Fibroblast of the aortic adventitia (primary cell): ENCODE results near the gene CD52. TPM values are rescaled to one million over a fixed set of nuclear protein-coding genes. Genes with fewer than 3 reads are reported as not detected.
A peak's percentile ranks its signal among the peaks of the same experiment; 100 is the strongest.

ENCODE experiments used
- DNase-seq: peaks from one replicate; pipeline ENCODE4 v3.0.0-alpha.2; 2010; ENCODE audit warnings: low read depth
- H3K4me3 ChIP-seq: 2 replicates; pipeline ENCODE4 v1.5.1; 2011; ENCODE audit warnings: low read depth, mild to moderate bottlenecking, control low read depth, low read length, moderate library complexity
- total RNA-seq: library from RNA; depleted of rRNA; stranded (reverse); fragments of >200 nt; gene quantifications from 2 replicates; pipeline ENCODE4 v1.2.3, GENCODE V29; 2012; ENCODE audit warnings: low replicate concordance
- TF ChIP-seq, protein P1 (sequence below): IDR thresholded peaks from 2 replicates; pipeline ENCODE4 v1.5.1; 2011; ENCODE audit warnings: mild to moderate bottlenecking, low read length, control low read depth, inconsistent platforms; ENCODE audit not compliant: insufficient read depth

CD52 gene
- total RNA-seq, 1 donor: not detected

- TF ChIP-seq, protein P1, sequence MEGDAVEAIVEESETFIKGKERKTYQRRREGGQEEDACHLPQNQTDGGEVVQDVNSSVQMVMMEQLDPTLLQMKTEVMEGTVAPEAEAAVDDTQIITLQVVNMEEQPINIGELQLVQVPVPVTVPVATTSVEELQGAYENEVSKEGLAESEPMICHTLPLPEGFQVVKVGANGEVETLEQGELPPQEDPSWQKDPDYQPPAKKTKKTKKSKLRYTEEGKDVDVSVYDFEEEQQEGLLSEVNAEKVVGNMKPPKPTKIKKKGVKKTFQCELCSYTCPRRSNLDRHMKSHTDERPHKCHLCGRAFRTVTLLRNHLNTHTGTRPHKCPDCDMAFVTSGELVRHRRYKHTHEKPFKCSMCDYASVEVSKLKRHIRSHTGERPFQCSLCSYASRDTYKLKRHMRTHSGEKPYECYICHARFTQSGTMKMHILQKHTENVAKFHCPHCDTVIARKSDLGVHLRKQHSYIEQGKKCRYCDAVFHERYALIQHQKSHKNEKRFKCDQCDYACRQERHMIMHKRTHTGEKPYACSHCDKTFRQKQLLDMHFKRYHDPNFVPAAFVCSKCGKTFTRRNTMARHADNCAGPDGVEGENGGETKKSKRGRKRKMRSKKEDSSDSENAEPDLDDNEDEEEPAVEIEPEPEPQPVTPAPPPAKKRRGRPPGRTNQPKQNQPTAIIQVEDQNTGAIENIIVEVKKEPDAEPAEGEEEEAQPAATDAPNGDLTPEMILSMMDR: no peak
- no peak for DNase-seq
- H3K4me3 ChIP-seq: no peak overlapping the region
Observed at GRCh38 chr1:26318338-26319064, 743 bp downstream of the CD52 start.

- TF ChIP-seq, protein P1: no peak
- no peak overlapping the region for H3K4me3 ChIP-seq
- DNase-seq: no peak
Observed at GRCh38 chr1:26320896-26321295, 3.1 kb downstream of the CD52 start.

GRCh38 chr1:26321315-26322041, 3.7 kb downstream of the CD52 start:
- TF ChIP-seq, protein P1: peak; percentile 90
- no peak overlapping the region for H3K4me3 ChIP-seq
- peak; percentile 88 for DNase-seq

DNA sequence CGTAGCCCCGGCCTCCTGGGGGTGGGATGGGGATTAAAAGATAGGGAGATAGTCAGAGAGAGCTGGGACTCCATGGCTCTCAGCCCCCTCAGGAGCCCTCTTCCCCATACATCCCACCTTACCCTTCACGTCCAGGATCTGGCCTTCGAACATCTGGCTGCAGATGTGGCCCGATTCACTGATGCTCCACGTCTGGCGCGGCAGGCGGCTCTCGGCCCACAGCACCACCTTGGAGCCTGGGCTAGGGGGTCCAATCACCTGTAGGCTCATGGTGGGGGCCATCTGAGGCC, 4.2 kb downstream of the CD52 start:
- TF ChIP-seq, protein P1: no peak
- no peak overlapping the region for H3K4me3 ChIP-seq
- DNase-seq: no peak

DNA sequence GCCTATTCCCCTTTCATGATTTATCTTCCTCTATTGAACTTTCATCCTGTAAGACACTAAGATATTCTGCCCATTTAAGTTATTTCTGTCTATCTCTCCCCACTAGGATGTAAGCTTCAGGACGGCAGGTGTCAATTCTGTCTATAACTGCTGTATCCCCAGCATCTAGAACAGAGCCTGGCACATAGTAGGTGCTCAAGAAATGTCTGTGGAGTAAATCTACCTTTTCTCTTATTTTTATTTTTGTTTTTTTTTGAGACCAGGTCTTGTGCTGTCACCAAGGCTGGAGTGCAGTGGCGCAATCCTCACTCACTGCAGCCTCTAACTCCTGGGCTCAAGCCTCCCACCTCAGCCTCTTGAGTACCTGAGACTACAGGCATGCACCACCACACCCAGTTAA, 5.6 kb downstream of the CD52 start:
- H3K4me3 ChIP-seq: no peak overlapping the region
- TF ChIP-seq, protein P1: no peak
- no peak for DNase-seq

GRCh38 chr1:26324550-26324949, 6.8 kb downstream of the CD52 start:
- DNase-seq: no peak
- TF ChIP-seq, protein P1: no peak
- H3K4me3 ChIP-seq: no peak overlapping the region
